GM12878 (cell line): ENCODE measurements around the gene BTG4. TPM values are rescaled to one million over a fixed set of nuclear protein-coding genes. Genes with fewer than 3 reads are reported as not detected.

Experiments
- ATAC-seq: fragments of 200-7000 bp; cut with Tn5 transposase; 3 replicates; pipeline ENCODE4 v1.9.1; 2020; ENCODE audit warnings: mild to moderate bottlenecking, moderate library complexity
- BruUV-seq: library from RNA; stranded (reverse); fragments of 400-500 nt; replicated peaks from 2 replicates; lab custom pipeline; 2021; lab: Mats Ljungman, UMichigan
- CTCF ChIA-PET: fragments of 300-600 bp; sonication (Branson Sonifier 250); formaldehyde crosslinking; extraction: SDS; loops from one replicate; lab custom pipeline; 2021; ENCODE audit warnings: inconsistent platforms; lab: Yijun Ruan, JAX
- POLR2A ChIA-PET: fragments of 350-600 bp; formaldehyde crosslinking; extraction: SDS; loops from one replicate; lab custom pipeline; 2021; ENCODE audit warnings: inconsistent platforms; lab: Charles Lee
- RAD21 ChIA-PET: fragments of 300-600 bp; sonication (Branson Sonifier 250); formaldehyde crosslinking; loops from one replicate; lab custom pipeline; 2023; ENCODE audit warnings: antibody characterized with exemption; ENCODE audit not compliant: unreplicated experiment; lab: Charles Lee
- SMC1A ChIA-PET: fragments of 300-600 bp; sonication (Branson Sonifier 250); formaldehyde crosslinking; loops from one replicate; lab custom pipeline; 2023; ENCODE audit not compliant: unreplicated experiment, uncharacterized antibody; lab: Charles Lee
- DNase-seq: peaks from one replicate; pipeline ENCODE4 v3.0.0-alpha.2; 2011; ENCODE audit warnings: low read depth, low spot score
- FAIRE-seq: peaks from 3 replicates; lab custom pipeline; 2011; peaks lifted over from hg19 to GRCh38; lab: Jason Lieb, UNC
- H2AFZ ChIP-seq: 2 replicates; pipeline ENCODE4 v1.6.0; 2011; ENCODE audit warnings: low read depth, low read length, control low read depth; ENCODE audit not compliant: control insufficient read depth
- H3K27ac ChIP-seq: 2 replicates; pipeline ENCODE4 v1.5.1; 2011; ENCODE audit warnings: control low read depth; ENCODE audit not compliant: control insufficient read depth, insufficient read depth
- H3K27me3 ChIP-seq, 2 experiments: replicated peaks in 1 of 2; 2 replicates each; pipeline versions ENCODE4 v1.6.0 to v1.6.1; 2011; ENCODE audit warnings: low read length in 1 of 2; ENCODE audit not compliant: control insufficient read depth in 2 of 2, insufficient read depth in 2 of 2
- H3K36me3 ChIP-seq, 2 experiments: 2 replicates each; pipeline ENCODE4 v1.5.1; 2011; ENCODE audit warnings: low read length in 1 of 2; ENCODE audit not compliant: control insufficient read depth in 2 of 2, insufficient read depth in 2 of 2
- H3K4me1 ChIP-seq: 2 replicates; pipeline ENCODE4 v1.6.1; 2011; ENCODE audit warnings: mild to moderate bottlenecking, low read length, moderate library complexity, mixed read lengths; ENCODE audit not compliant: control insufficient read depth, insufficient read depth
- H3K4me2 ChIP-seq: 2 replicates; pipeline ENCODE4 v1.6.0; 2011; ENCODE audit warnings: control low read depth; ENCODE audit not compliant: control insufficient read depth, insufficient read depth
- H3K4me3 ChIP-seq: fragments of 200-600 bp; sonication (generic); 2 replicates; pipeline ENCODE4 v1.5.1; 2016
- H3K79me2 ChIP-seq: 2 replicates; pipeline ENCODE4 v1.6.0; 2011; ENCODE audit warnings: low read length; ENCODE audit not compliant: control insufficient read depth, insufficient read depth
- H3K9ac ChIP-seq: 2 replicates; pipeline ENCODE4 v1.8.0; 2011; ENCODE audit warnings: low read length, control low read depth, mixed read lengths; ENCODE audit not compliant: control insufficient read depth, insufficient read depth
- H3K9me3 ChIP-seq: replicated peaks from 3 replicates; pipeline ENCODE4 v1.5.1; 2011; ENCODE audit warnings: mild to moderate bottlenecking, low read length; ENCODE audit not compliant: control insufficient read depth, insufficient read depth
- H4K20me1 ChIP-seq: 2 replicates; pipeline ENCODE4 v1.6.0; 2011; ENCODE audit not compliant: control insufficient read depth, insufficient read depth
- GATAD2B ChIP-seq: fragments of 450-650 bp; conservative IDR thresholded peaks from 2 replicates; pipeline ENCODE4 v1.6.1; 2017; ENCODE audit warnings: low read depth, mild to moderate bottlenecking, moderate library complexity
- MEF2B ChIP-seq: fragments of 450-650 bp; IDR thresholded peaks from 2 replicates; pipeline ENCODE4 v1.6.1; 2018; ENCODE audit warnings: mild to moderate bottlenecking, moderate library complexity; ENCODE audit not compliant: partially characterized antibody, poor library complexity, severe bottlenecking
- PBX3 ChIP-seq: IDR thresholded peaks from 2 replicates; pipeline ENCODE4 v1.6.1; 2011; ENCODE audit warnings: mild to moderate bottlenecking, low read depth, low read length, moderate library complexity; ENCODE audit not compliant: insufficient replicate concordance
- RUNX3 ChIP-seq: IDR thresholded peaks from 2 replicates; pipeline ENCODE4 v1.6.1; 2012; ENCODE audit warnings: low read length, inconsistent platforms
- TARDBP ChIP-seq: IDR thresholded peaks from 2 replicates; pipeline ENCODE4 v1.6.1; 2016; ENCODE audit warnings: borderline replicate concordance
- USF1 ChIP-seq: IDR thresholded peaks from 2 replicates; pipeline ENCODE4 v1.6.1; 2011; ENCODE audit warnings: borderline replicate concordance, low read depth, mild to moderate bottlenecking, moderate library complexity, mixed read lengths, low read length; ENCODE audit not compliant: insufficient read depth; ENCODE audit errors: extremely low read length
- in situ Hi-C: fragments of 300-500 bp; cut with MboI; formaldehyde crosslinking; loops from 9 replicates; pipeline ENCODE4 v1.14.3; 2018; ENCODE audit warnings: mixed read lengths
- intact Hi-C: fragments of 100-400 bp; cut with micrococcal nuclease; formaldehyde crosslinking; loops from one replicate; pipeline ENCODE4 v1.14.2; 2022; ENCODE audit not compliant: unreplicated experiment
- polyA plus RNA-seq, 11 experiments: library from polyadenylated mRNA; depleted of rRNA in 4 of 11; unstranded in 6 of 11; stranded (reverse) in 5 of 11; fragments of >200 nt; fragmentation: Nextera tagmentation in 4 of 11; fragmentation: Illumina TruSeq in 1 of 11; extraction: Ambion mirVana in 4 of 11; extraction: Trizol in 1 of 11; gene quantifications; 1 replicate in 1 of 11; 2 replicates in 10 of 11; pipeline versions ENCODE4 v1.2.1 to v1.2.3, GENCODE V29; 2011 to 2016; ENCODE audit warnings: inconsistent platforms in 2 of 11, missing spikeins in 2 of 11, low read depth in 1 of 11
- total RNA-seq, 4 experiments: library from RNA; depleted of rRNA in 3 of 4; stranded (reverse); fragments of >200 nt in 3 of 4; fragmentation: Illumina TruSeq in 1 of 4; extraction: Trizol in 1 of 4; gene quantifications; 2 replicates each; pipeline versions ENCODE4 v1.2.1 to v1.2.3, GENCODE V29; 2013 to 2021
- TF ChIP-seq, protein P1 (sequence below): IDR thresholded peaks from 2 replicates; pipeline ENCODE4 v1.6.1; 2012; ENCODE audit warnings: low read length, inconsistent platforms

The BTG4 gene
- total and polyA plus RNA-seq, 10 of the 15 experiments (the other 5 are each of a cell fraction or from before 2014, with no cell fraction given), result 0.14 TPM; not detected in 9

DNA sequence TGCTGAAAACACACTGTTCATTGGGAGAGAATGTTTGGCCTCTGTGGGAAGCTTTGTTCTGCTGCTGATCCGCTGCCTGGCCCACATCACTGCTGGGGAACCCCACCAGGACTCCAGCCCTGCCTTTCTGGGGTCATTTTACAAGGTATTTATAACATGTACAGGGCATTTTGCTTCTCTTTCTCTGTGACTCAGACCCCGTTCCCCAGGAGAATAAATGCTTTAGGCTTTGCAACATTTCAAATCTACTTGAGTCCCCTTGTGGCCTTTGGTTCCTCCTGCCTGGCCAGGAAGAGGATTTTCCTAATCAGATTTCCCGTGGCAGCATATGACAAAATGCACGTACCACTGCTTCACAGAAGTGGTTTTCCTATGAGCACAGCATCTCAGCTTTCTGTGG lies 43.0 kb downstream of the BTG4 start (continued):
- no peak for TF ChIP-seq USF1
- TF ChIP-seq, protein P1, sequence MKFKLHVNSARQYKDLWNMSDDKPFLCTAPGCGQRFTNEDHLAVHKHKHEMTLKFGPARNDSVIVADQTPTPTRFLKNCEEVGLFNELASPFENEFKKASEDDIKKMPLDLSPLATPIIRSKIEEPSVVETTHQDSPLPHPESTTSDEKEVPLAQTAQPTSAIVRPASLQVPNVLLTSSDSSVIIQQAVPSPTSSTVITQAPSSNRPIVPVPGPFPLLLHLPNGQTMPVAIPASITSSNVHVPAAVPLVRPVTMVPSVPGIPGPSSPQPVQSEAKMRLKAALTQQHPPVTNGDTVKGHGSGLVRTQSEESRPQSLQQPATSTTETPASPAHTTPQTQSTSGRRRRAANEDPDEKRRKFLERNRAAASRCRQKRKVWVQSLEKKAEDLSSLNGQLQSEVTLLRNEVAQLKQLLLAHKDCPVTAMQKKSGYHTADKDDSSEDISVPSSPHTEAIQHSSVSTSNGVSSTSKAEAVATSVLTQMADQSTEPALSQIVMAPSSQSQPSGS, result peak; percentile 43; the same call in 1 of the 2 replicates
- TF ChIP-seq, all 136 proteins: peak for 6

GRCh38 chr11:111466615-111467014 lies 45.6 kb downstream of the BTG4 start:
- H3K27me3 ChIP-seq, result no peaks in the 10 kb centered on the region; a peak in 3 of 4 replicates
- POLR2A ChIA-PET, result no interaction called here
- ATAC-seq (no peak), DNase-seq (no peak)
- CTCF ChIA-PET, result interaction anchor here (1.6 to 3.5 kb wide), 2 partner anchors 12 kb away, joined by 4 to 12 read pairs; no protein-coding TSS in a partner anchor
- H3K4me2 ChIP-seq, result no peak overlapping the region
- H2AFZ ChIP-seq, result no peak overlapping the region
- in situ Hi-C loops (no loop called here), intact Hi-C loops (no loop called here)
- no peak overlapping the region for H3K4me3 ChIP-seq
- RAD21 ChIA-PET, result no interaction called here
- H3K4me1 ChIP-seq, result no peaks in the 10 kb centered on the region
- no peaks in the 10 kb centered on the region for H3K36me3 ChIP-seq
- TF ChIP-seq GATAD2B, result no peak
- no peak for TF ChIP-seq PBX3
- no peak for TF ChIP-seq RUNX3
- TF ChIP-seq TARDBP, result no peak
- TF ChIP-seq MEF2B, result no peak
- TF ChIP-seq, all 136 proteins: peak for 0
- Histone ChIP-seq H3K9ac (no peak overlapping the region), H3K27ac (no peak overlapping the region), H3K9me3 (no peaks in the 10 kb centered on the region; the same call in 2 of the 3 replicates), H4K20me1 (no peaks in the 10 kb centered on the region), H3K79me2 (no peaks in the 10 kb centered on the region)
- no TSS peak for BruUV-seq
- FAIRE-seq, result no peak
- SMC1A ChIA-PET, result no interaction called here
